GM18867 (cell line): ENCODE measurements around the gene FAM200B.

ENCODE experiments used
- ATAC-seq: cut with Tn5 transposase; IDR thresholded peaks from one replicate; pipeline ENCODE4 v1.9.1; 2021; ENCODE audit warnings: mild to moderate bottlenecking, moderate library complexity; ENCODE audit not compliant: unreplicated experiment

Gene FAM200B

DNA sequence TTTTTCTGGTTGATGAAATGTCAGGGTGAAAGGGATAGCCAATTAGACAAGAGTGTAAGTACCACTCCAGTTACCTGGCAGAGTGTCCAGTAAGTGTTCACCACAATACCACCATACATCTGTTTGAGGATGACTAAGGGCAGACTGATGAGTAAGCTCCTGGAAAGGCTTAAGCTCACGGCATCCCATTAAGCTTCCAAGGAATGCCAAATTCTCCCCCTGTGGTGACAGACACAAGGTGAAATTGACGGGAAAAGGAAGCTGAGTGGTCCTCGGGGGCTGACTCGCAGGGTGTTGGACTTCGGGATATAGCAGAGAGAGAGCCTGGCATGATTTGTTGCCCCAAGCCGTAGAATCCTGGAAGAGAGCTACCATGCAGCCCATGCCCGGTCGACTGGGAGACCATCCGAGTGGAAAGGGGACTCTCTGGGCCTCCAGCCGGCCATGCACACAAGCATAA is 13.6 kb downstream of the FAM200B start:
- no peak for ATAC-seq

DNA sequence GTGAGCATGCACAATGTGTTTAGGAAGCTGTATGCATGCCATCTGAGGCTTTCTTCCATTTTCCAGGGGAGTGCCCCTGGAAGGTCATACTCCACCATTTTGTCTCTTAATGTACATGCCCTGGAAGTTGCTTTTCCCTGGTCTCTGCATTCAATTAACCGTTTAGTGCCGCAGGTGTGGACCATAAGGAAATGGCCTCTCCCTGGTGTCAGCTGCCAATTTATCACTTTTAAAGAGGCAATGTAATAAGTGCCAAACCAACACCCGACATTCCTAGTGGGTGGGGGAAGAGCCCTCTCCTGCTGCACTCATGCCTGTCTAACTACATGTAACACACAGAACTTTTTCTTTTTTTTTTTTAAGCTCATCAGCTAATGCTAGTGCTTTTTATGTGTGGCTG is 14.1 kb downstream of the FAM200B start:
- ATAC-seq: no peak

DNA sequence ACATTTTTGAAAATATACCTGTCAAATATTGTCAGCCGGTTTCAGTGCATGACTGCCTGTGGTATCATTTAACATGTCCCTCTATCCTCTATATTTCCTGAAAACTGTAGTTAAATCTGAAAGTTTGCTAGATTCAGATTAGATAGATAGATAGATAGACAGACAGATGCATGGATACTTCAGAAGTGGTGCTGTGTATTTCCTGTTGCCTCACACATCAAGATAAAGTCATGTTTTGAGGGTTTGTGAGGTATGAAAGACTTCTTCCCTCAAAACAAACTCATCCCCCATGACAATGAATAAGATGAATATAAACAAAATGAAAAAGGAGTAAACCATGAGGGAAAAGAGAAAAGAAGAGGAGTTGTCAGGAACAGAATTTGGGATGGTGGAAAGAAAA is 15.2 kb downstream of the FAM200B start:
- ATAC-seq: no peak

DNA sequence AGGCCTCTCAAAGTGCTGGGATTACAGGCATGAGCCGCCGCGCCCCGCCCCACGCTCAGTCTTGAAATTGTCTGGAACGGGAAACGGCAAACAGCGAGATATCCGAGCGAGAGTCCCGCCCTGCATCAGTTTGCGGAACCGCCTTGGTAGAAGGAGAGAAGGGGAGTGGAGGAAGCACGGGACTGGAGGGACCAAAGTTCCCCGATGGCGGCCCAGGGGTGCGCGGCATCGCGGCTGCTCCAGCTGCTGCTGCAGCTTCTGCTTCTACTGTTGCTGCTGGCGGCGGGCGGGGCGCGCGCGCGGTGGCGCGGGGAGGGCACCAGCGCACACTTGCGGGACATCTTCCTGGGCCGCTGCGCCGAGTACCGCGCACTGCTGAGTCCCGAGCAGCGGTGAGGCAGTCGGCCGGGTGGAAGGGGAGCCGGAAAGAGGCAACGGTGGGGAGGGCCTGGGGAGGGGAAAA is 21.3 kb downstream of the FAM200B start, which contains the start of gene BST1:
Gene BST1, plus strand, starts transcription at position 125 of the 463 bp plus-strand sequence. Its CDS starts 80 bp downstream, at position 205.
- peak; percentile 67 for ATAC-seq

DNA sequence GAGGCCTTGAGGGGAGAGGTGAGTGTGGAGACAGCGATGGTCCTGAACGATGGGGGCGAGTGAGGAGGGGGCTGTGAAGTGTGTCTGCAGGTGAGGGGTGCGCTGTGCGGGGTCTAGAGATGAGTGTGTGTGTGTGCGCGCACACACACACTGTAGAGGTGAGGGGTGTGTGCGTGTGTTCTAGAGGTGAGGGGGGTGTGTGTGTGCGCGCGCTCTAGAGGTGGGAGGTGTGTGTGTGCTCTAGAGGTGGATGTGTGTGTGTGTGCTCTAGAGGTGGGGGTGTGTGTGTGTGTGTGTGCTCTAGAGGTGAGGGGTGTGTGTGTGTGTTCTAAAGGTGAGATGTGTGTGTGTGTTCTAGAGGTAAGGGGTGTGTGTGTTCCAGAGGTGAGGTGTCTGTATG is 21.8 kb downstream of the FAM200B start:
- ATAC-seq: no peak

DNA sequence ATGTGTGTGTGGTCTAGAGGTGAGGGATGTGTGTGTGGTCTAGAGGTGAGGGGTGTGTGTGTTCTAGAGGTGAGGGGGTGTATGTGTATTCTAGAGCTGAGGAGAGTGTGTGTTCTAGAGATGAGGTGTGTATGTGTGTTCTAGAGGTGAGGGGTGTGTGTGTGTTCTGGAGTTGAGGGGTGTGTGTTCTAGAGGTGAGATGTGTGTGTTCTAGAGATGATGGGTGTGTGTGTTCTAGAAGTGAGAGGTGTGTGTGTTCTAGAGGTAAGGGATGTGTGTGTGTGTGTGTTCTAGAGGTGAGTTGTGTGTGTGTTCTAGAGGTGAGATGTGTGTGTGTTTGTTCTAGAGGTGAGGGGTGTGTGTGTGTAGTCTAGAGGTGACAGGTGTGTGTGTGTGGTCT is 22.5 kb downstream of the FAM200B start:
- ATAC-seq: no peak

DNA sequence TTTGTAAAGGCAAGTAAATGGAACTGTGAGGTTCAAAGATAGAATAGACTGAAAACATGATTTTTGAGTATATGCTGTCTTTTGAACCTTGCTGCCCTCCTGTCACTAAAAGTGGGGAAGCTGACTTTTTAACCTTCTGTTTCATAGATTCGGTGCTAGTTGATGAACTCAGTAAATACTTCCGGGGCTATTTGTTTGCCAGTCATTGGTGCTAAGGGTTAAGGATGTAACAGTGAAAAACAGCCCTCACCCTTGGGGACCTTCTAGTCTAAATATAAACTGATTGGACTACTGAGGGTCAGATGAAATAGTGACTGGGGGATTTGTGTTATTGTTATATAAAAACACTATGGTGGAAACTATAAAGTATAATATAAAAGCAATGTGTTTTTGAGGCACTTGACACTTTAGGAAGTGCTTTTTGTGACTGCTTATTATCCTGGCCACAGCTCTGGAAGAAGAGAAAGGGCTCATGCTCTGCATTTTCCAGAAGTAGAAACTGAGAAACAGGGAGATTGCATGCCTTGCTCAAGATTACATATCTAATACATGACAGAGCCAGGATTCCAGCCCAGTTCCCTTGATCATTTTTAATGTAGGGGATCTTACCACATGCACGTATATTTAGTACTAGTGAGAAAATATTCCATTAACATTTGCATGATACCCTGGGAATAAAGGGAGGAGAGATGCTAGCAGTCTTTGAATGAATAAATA is 25.2 kb downstream of the FAM200B start:
- ATAC-seq: no peak

DNA sequence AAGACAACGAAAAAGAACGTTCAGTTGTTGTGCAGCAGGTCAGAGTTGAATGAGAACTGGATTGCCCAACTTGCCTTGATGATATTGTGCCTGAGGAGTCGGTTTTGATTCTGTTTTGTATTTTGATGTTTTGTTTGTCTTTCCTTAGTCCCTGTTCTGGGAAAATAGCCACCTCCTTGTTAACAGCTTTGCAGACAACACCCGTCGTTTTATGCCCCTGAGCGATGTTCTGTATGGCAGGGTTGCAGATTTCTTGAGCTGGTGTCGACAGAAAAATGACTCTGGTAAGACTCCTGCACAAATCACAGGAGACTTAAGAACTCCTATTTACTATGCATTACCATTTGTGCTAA is 25.7 kb downstream of the FAM200B start:
- ATAC-seq: no peak

DNA sequence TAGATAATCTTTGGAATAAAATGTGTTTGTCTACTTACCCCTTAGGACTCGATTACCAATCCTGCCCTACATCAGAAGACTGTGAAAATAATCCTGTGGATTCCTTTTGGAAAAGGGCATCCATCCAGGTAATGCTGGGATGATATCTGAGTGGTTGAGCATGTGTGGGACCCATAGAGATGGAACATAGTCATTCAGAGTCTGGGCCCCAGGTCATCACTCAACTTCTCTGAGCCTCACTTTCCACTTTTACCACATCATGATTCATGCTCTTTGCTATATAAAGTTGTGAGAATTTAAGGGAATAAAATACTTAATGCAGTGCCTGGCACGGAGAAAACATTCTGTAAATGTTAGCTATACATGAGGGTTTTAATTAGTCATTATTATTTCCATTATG is 30.1 kb downstream of the FAM200B start:
- ATAC-seq: no peak

DNA sequence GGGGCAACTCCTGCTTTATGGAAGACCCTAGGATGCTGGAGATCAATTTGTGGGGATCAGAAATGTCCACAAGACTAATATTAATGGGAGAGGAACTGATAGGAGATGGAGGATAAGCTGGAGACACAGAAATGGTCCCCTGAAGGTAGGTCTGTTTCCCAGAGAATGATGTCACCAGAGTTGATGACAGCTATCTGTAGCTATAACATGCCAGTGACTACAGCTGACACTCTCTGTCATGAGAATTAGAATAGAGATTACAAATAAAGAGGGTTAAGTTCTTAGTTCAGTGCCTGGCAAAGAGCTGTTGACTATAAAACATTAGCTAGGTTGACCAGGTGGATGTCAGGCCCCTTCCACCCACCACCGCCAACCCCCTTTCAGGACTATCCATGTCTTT is 30.6 kb downstream of the FAM200B start:
- ATAC-seq: no peak

DNA sequence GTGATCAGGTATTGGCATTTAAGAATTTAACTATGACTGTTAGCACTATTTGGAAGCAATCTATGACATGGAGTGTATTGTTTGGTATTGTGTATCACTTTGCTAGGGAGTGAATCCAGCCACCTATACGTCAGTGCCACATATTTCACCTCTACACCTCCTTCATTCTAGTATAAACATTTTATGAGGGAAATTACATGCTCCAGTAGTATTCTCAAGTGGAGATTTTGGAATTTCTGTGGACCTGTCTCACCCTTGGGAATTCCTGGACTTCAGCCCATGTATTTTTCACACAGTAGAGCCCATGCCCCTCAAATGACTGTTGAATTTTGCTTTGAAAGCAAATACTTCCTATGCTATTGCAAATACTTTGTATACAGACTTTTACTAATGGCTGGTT is 32.5 kb downstream of the FAM200B start:
- no peak for ATAC-seq

DNA sequence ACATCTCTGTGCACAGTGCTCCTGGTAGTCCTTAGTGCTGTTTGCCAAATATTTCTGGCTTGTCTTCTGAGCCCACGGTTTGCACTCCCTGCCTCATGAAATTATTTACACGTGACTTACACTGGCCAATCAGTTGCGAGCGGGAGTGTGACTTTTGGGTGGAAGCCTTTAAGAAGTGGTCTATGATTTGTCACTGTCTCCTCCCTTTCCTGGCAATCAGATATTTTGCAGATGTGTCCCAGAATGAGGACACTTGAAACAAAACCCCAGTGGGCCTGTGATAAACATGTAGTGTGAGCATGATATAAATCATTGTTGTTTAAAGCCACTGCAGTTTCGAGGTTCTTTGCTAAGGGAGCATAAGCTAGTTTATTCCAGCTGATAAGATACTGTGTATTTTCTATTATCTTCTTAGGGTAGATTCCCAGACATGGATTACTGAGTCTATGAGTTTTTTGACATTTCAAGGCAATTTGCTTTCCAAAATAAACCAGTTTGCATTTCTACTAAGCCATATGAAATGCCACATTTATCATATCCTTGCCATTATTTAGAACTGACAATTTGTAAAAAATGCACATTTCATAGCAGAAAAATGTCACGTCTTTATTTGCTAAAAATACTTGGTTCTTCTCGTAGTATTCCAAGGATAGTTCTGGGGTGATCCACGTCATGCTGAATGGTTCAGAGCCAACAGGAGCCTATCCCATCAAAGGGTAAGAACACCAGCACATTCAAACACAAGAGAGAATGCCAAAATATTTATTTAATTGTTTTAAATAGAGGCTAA is 33.2 kb downstream of the FAM200B start:
- ATAC-seq: no peak

DNA sequence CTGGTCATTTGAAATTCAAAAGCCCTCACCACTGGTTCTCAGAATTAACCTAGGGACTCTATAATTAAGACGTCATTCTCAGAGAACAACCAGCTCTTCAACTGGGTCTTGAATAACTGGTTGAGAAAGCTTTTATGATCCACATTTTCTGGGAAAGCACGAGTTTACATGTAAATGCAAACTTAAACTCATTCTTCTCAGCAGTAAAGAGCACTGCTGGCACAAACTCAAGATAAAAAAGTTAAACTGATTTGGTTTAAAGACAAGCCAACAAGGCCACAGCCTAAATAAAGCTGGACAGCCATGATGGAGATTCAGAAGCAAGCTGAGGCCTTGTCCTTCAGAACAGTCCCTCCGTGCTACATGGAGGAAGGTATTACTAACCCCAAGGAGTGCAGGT is 34.5 kb downstream of the FAM200B start:
- ATAC-seq: no peak

DNA sequence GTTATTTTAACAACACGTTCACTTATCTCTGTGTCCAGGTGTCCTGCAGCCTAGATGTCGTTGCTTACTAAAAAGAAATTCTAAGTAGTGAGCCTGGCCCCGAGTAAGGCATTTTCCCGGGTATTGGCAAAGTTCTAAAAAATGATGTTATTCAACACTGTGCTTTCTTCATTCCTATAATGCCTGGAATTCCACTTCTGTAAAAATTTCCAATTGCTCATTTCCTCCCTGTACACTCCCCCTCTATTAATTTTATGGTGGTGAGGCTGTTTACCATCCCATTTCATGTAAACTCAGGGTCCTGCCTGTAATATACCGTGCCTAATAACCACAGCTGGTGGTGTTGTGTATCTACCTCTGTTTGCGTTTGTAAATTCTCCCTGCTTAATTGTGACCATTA is 35.5 kb downstream of the FAM200B start:
- ATAC-seq: no peak

DNA sequence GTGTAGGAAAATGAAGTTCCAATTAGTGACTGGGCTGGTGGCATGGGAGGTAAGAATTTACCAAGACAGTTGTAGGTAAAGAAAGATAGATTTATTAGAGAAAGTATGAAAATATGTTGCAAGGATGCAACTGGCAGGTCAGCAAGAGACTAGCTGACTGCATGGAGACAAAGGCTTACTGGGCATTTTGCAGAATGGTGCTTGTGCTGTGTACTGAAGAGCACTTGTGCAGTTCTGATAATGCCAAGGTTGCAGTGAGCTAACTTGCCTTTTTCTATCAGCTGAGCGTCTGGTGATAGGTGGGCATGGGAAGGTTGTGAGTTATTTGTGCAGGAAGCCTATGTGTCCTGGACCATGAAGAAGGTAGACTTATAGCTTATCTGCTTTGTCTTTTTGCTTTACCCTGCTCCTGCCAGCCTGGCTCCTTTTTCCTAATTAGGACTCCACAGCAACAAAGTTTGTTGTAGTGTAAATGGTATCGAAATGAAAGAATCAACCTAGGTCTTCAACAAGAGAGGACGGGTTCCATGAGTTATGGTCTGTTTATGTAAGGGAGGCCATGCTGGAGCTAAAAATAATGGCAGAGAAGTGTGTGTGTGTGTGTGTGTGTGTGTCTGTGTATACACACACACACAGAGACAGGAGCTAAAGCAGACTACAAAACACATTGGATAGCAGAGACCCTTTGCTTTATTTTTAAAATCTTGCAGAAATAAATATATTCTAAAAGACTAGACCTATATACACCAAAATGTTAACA is 36.2 kb downstream of the FAM200B start:
- no peak for ATAC-seq

DNA sequence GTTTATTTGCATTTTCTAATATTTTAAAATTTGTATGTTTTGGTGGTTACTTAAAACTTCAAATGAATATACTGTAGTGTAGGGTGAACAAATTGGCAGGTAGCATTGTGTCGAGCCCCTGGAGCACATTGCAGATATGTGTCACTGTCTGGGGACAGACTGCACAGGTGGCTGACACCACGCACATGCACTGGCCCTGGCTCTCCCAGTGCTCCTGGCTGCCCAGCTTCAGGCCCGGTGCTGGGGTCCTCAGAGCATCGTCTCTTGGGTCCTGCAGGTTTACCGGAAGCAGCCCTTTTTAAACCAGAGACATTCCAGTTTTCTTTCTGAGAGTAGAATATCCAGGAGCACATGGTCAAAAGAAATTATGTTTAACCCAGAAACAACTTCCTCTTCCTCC is 36.8 kb downstream of the FAM200B start:
- no peak for ATAC-seq

DNA sequence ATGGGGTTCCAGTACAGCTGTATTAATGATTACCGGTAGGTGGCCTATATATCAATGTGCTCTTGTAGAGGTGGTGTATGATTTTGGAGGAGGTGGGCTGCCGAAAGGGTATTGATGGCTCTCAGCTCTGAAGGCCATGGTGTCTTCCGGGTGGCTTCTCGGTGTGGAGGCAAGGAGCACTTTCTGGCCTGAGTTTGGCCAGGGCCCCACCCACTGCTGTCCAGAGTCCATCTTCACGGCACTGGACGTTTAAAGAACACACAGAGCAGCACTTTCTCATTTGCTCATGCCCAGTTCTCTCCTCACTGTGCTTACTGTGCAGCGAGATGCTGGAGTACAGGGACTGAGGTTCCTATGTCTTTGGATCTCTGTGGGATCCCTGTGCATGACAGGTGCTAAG is 37.3 kb downstream of the FAM200B start:
- ATAC-seq: no peak

DNA sequence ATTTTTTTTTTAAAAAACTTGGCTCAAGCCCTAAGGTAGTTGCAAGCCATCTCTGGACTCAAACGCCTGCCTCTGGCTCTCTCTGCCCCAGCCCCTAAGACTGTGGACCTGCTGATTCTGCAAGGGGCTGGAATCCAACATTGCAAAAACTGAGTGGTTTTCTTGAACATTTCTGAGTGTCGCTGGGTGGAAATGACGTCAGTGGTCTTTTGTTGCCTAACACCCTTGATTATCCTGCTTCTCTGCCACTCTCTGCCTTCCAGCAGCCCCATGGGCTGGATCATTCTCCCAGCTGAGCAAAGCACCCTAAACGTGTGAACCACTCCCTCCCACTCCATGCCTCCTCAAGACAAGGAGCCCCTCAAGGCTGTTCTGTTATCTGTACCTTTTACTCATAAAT is 37.9 kb downstream of the FAM200B start:
- ATAC-seq: no peak

DNA sequence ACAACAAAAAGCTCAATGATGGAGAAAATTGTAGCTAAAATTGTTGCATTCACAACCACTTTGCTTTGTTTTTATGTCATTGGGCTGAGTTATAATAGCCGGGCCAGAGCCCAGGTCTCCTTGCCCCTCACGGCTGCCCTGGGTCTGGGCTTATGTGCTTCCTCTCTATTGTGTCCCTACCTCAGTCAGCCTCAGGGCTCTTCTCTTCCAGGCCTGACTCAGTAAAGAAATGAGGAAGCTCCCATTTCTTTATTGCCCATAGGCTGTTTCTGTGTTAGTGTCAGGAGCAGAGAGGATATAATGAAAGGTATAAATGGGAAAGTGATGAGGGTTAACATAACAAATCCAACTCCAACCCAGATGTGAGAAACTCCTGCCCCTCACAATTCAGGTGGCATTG is 39.2 kb downstream of the FAM200B start:
- ATAC-seq: no peak

DNA sequence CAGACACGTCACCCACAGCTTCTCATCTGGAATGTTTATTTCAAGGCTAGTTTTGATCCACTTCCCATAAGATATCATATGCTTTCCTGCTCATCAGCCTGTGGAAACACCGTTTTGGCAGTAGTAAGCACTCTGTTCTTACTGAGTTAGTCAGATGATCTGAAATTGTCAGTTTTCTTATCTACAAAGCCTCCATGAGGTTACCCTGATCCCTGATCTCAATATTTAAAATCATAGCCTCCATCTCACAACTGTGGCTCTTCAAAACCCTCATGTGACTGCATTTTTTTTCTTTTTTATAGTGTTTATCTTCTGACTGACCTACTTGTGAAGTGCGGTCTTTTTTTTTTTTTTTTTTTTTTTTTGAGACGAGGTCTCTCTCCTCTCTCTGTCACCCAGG is 44.0 kb downstream of the FAM200B start:
- no peak for ATAC-seq

DNA sequence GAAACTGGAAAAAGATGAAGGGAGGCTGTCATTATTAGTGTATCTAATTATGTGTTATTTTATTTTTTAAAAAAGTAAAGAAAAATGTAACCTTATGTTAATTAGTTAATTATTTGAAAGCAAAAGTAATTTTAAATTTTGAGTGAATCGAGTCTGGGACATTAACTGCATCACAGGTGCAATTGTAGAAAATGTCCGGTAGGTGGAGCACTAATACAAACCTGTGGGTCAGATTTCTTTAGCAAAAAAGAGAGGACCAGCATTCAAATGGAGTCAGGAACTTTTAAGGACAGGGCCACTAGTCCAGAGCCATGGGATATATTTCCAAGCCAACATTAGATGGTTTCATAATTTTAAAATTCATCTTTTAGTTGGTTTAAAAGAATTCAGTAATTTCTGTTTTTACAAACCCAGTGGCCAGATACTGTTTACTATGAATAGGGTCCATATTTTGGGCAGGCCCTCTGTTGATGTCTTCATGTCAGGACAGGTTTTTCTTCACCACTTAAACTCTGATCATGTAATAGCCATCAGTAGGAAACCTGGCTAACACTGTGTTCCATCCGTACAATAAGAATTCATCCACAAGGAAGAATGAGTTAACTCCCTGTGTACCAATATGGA is 48.4 kb downstream of the FAM200B start:
- peak; percentile 65 for ATAC-seq
